GOT3 (cell line): ENCODE data around the gene INAFM1.
"Not testable (repeated sequence)": the region's sequence is repeated elsewhere in the genome, so short reads cannot be mapped to it uniquely, and the experiment has no call there.

ENCODE experiments used
- DNase-seq: peaks from one replicate; lab custom pipeline; 2025; ENCODE audit warnings: mixed read lengths; lab: John Stamatoyannopoulos, UW

The INAFM1 gene

GRCh38 chr19:47240996-47241918, 33.4 kb upstream of the INAFM1 start:
- DNase-seq: no peak

GRCh38 chr19:47241919-47242577, 32.6 kb upstream of the INAFM1 start:
- no peak for DNase-seq

GRCh38 chr19:47243364-47243775, 31.3 kb upstream of the INAFM1 start:
- no peak for DNase-seq

- peak; percentile 88 for DNase-seq
These were observed 30.7 kb upstream of the INAFM1 start for GRCh38 chr19:47243776-47244547.

- peak; percentile 18 for DNase-seq
These were observed 27.2 kb upstream of the INAFM1 start for GRCh38 chr19:47247308-47247990.

- DNase-seq: not testable (repeated sequence)
These were observed 21.7 kb upstream of the INAFM1 start for GRCh38 chr19:47253016-47253415.

- DNase-seq: no peak
These were observed 21.2 kb upstream of the INAFM1 start for GRCh38 chr19:47253467-47253881.

- DNase-seq: no peak
These were observed 20.7 kb upstream of the INAFM1 start for GRCh38 chr19:47253970-47254369.

GRCh38 chr19:47255879-47256692, 18.6 kb upstream of the INAFM1 start, which contains the start of gene CCDC9:
Gene CCDC9, plus strand, starts transcription at chr19:47256525. Its CDS starts 1,876 bp downstream, at chr19:47258401.
- DNase-seq: peak; percentile 96

- peak; percentile 100 for DNase-seq
These were observed 17.8 kb upstream of the INAFM1 start for GRCh38 chr19:47256693-47257410.

- no peak for DNase-seq
These were observed 17.1 kb upstream of the INAFM1 start for GRCh38 chr19:47257411-47258169.

GRCh38 chr19:47258434-47258833, 16.3 kb upstream of the INAFM1 start:
- no peak for DNase-seq

- DNase-seq: no peak
These were observed 15.7 kb upstream of the INAFM1 start for GRCh38 chr19:47258895-47259555.

- DNase-seq: no peak
These were observed 14.2 kb upstream of the INAFM1 start for GRCh38 chr19:47260476-47260875.

GRCh38 chr19:47261946-47262793, 12.5 kb upstream of the INAFM1 start:
- not testable (repeated sequence) for DNase-seq

GRCh38 chr19:47264629-47265028, 10.1 kb upstream of the INAFM1 start:
- no peak for DNase-seq

GRCh38 chr19:47266401-47266941, 8.2 kb upstream of the INAFM1 start:
- DNase-seq: no peak
